Vagina (tissue), 2 donors: ENCODE measurements around the gene DNAH1. TPM values are rescaled to one million over a fixed set of nuclear protein-coding genes. Genes with fewer than 3 reads are reported as not detected.

Experiments used
- DNase-seq, 2 donors: peaks; one replicate each; pipeline ENCODE4 v3.0.0-alpha.2; 2017; ENCODE audit errors: extremely low spot score in 2 of 2
- H3K27ac ChIP-seq: fragments of 200-600 bp; sonication (generic); one replicate; pipeline ENCODE4 v1.5.1; 2019
- H3K27me3 ChIP-seq: fragments of 200-600 bp; sonication (generic); one replicate; pipeline ENCODE4 v1.5.1; 2019
- H3K36me3 ChIP-seq, 2 donors: fragments of 200-600 bp; sonication (generic); one replicate each; pipeline ENCODE4 v1.5.1; 2017 to 2019
- H3K4me1 ChIP-seq: fragments of 200-600 bp; sonication (generic); one replicate; pipeline ENCODE4 v1.5.1; 2019
- H3K4me3 ChIP-seq, 2 donors: fragments of 200-600 bp; sonication (generic); 1 replicate in 1 of 2; 2 replicates in 1 of 2; pipeline ENCODE4 v1.5.1; 2016 to 2019
- H3K9me3 ChIP-seq: fragments of 200-600 bp; sonication (generic); one replicate; pipeline ENCODE4 v1.5.1; 2019
- POLR2A ChIP-seq, 2 donors: fragments of 450-650 bp; IDR thresholded peaks; one replicate each; pipeline ENCODE4 v1.6.1; 2017; ENCODE audit warnings: antibody characterized with exemption in 2 of 2, mild to moderate bottlenecking in 2 of 2, moderate library complexity in 2 of 2
- POLR2AphosphoS5 ChIP-seq, 2 donors: sonication (generic); formaldehyde crosslinking; IDR thresholded peaks; one replicate each; pipeline ENCODE4 v1.9.0; 2017; ENCODE audit warnings: antibody characterized with exemption in 2 of 2, mild to moderate bottlenecking in 2 of 2, low read depth in 1 of 2; ENCODE audit not compliant: insufficient read depth in 1 of 2
- intact Hi-C: fragments of 100-400 bp; cut with DNase I; formaldehyde crosslinking; loops from one replicate; pipeline ENCODE4 v1.15.1; 2023
- microRNA counts, 2 donors: library from miRNA; unstranded; fragments of <30 nt; microRNA quantifications; one replicate each; lab custom pipeline; 2016 to 2017
- microRNA-seq: library from miRNA; unstranded; fragments of <30 nt; microRNA quantifications from one replicate; pipeline ENCODE4, GENCODE V29; 2017; ENCODE audit warnings: borderline number of aligned reads, borderline replicate concordance
- small RNA-seq: library from RNA; depleted of rRNA; stranded (forward); fragments of <200 nt; gene quantifications from one replicate; pipeline ENCODE3, GENCODE V24; 2016
- total RNA-seq: library from RNA; depleted of rRNA; stranded (reverse); fragments of >200 nt; gene quantifications from one replicate; pipeline ENCODE4 v1.2.3, GENCODE V29; 2016
- TF ChIP-seq, protein P1 (sequence below), 3 experiments: fragments of 450-650 bp in 2 of 3; fragments of 200-600 bp in 1 of 3; sonication (generic) in 1 of 3; IDR thresholded peaks; one replicate each; pipeline ENCODE4 v1.5.1; 2017 to 2019; ENCODE audit warnings: antibody characterized with exemption in 3 of 3, mild to moderate bottlenecking in 2 of 3, moderate library complexity in 2 of 3

The DNAH1 gene
- total RNA-seq, 1 donor from 2014 or later = 12.3 TPM

DNA sequence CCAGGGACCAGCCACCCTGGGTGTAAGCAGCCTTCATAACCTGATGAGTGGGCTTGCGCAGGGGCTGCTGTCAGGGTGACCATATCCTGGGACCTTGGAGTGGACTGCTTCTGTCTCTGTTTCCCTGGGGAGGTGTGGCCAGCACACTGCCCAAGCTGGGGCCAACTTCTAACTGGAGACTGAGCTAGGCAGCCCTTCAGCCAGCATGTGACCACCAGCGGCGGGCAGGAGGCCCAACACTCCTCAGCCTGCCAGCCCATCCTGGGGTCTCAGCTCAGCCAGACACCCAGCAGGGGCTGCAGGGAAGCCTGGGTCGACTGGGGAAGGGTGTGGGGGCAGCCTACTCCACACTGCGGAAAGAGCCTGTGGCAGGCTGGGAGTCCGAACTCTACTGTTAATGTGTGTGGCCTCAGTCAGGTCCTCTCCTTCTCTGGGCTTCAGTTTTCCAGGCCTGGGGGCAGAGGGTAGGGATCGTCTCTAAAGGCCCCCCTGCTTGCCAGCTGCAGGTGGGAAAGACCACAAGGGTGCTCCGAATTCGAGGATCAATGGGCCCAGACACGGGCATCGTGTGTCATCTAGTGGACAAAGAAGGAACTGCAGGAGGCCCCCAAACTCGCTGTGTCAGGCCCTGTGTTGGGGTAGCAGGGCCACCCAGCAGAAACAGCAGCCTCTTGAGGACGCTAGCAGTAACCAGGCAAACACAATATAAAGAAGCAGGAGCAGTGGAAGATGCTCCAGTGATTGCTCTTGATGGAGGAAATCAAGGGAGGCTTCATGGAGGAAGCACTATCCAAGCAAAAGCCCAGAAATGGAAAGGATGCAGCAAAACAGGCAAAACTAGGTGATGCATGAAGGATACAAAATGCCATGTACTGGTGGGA is 130.8 kb downstream of the DNAH1 start:
- Histone ChIP-seq H3K9me3 (no peaks in the 10 kb centered on the region), H3K27ac (no peak overlapping the region), H3K36me3 (no peaks in the 10 kb centered on the region), H3K27me3 (no peaks in the 10 kb centered on the region), H3K4me3 (no peak overlapping the region), H3K4me1 (no peaks in the 10 kb centered on the region)
- intact Hi-C loops = no loop called here
- DNase-seq = no peak
- TF ChIP-seq, protein P1, sequence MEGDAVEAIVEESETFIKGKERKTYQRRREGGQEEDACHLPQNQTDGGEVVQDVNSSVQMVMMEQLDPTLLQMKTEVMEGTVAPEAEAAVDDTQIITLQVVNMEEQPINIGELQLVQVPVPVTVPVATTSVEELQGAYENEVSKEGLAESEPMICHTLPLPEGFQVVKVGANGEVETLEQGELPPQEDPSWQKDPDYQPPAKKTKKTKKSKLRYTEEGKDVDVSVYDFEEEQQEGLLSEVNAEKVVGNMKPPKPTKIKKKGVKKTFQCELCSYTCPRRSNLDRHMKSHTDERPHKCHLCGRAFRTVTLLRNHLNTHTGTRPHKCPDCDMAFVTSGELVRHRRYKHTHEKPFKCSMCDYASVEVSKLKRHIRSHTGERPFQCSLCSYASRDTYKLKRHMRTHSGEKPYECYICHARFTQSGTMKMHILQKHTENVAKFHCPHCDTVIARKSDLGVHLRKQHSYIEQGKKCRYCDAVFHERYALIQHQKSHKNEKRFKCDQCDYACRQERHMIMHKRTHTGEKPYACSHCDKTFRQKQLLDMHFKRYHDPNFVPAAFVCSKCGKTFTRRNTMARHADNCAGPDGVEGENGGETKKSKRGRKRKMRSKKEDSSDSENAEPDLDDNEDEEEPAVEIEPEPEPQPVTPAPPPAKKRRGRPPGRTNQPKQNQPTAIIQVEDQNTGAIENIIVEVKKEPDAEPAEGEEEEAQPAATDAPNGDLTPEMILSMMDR (IDR thresholded peaks at IDR 0.05) = peak; percentile 97 to 100 (median 99)
- TF ChIP-seq POLR2AphosphoS5 (IDR thresholded peaks at IDR 0.05; ENCODE audit: insufficient read depth in 1 of 2, low read depth in 1 of 2) = no peak
- TF ChIP-seq POLR2A (IDR thresholded peaks at IDR 0.05) = no peak

DNA sequence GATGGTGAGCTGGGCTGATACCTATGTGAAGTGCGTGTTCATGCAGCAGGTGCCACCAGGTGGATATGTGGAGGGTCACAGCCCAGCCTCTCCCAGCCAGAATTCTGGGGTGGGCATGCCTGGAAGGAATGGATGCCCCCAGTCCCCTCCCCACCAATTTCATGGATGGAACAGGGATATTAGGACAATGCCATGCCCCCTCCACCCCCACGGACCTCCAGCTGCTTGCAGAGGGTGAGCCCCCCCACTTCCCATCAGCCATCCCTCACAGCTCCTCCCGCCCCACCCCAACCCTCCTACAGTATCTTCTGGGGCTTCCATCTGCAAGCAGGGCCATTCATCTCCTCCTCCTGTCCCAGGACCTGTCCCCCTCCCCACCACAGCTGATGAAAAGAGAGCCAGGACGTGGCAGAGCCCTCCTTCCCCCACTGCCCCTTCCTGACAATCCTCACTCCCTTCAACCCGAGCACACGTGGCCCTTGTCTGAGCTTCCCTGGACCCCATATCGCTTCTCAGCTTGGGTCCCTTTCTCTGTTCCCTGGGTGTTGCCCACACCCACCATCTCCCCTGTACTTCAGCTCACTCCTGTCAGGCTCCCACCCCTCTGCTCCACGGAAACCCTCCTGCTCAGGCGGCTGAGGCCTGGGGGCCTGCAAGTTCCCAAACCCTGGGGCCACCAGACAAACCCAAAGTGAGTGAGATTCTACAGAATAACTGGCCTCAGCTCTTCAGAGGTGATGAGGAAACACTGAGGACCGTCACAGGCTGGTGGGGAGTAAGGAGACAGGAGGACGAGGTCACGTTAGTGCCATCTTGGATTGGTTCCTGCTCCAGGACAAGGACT is 131.6 kb downstream of the DNAH1 start:
- Histone ChIP-seq H3K36me3 (no peaks in the 10 kb centered on the region), H3K9me3 (no peaks in the 10 kb centered on the region), H3K27me3 (no peaks in the 10 kb centered on the region), H3K27ac (no peak overlapping the region), H3K4me3 (no peak overlapping the region), H3K4me1 (no peaks in the 10 kb centered on the region)
- intact Hi-C loops = no loop called here
- DNase-seq = no peak
- TF ChIP-seq POLR2AphosphoS5 (IDR thresholded peaks at IDR 0.05; ENCODE audit: insufficient read depth in 1 of 2, low read depth in 1 of 2) (no peak), POLR2A (IDR thresholded peaks at IDR 0.05) (no peak)
- TF ChIP-seq, protein P1 (IDR thresholded peaks at IDR 0.05) = no peak

MicroRNAs encoded within 50 kb of the gene (microRNA counts, 767-probe panel; counts per million panel counts)
- 9,086 to 9,537 counts per million in 2 donors for microRNA hsa-let-7g-5p (lab: Ali Mortazavi, UCI)

Small RNA genes within 50 kb of the gene (microRNA-seq; reads per million reads assigned to microRNA genes)
- gene MIR135A1 (not detected), gene MIRLET7G (144,192 reads per million, percentile 100 among the genes with 10 or more reads in this experiment)

Small RNA genes within 50 kb of the gene (small RNA-seq; reads per million reads assigned to genes)
- gene MIR135A1 = not detected
- gene MIRLET7G = 520 reads per million, percentile 98 among the genes with 10 or more reads in this experiment

Other genes with a start within 250 kb of the DNAH1 start
- 0.74 TPM for gene POC1A, start 161.9 kb upstream of the DNAH1 start, total RNA-seq
- gene ALAS1, start 118.2 kb upstream of the DNAH1 start, total RNA-seq = 41.5 TPM
- not detected for gene TLR9, start 90.7 kb upstream of the DNAH1 start, total RNA-seq
- 93.8 TPM for gene TWF2, start 77.2 kb upstream of the DNAH1 start, total RNA-seq
- 25.0 TPM for gene PPM1M, start 70.6 kb upstream of the DNAH1 start, total RNA-seq
- 44.4 TPM for gene WDR82, start 37.7 kb upstream of the DNAH1 start, total RNA-seq
- gene GLYCTK, start 28.5 kb upstream of the DNAH1 start, total RNA-seq = 10.3 TPM
- gene BAP1, start 93.7 kb downstream of the DNAH1 start, total RNA-seq = 68.0 TPM
- gene PHF7, start 94.3 kb downstream of the DNAH1 start, total RNA-seq = 13.5 TPM
- gene SEMA3G, start 128.8 kb downstream of the DNAH1 start, total RNA-seq = 8.3 TPM
- 1.7 TPM for gene TNNC1, start 137.7 kb downstream of the DNAH1 start, total RNA-seq
- 103 TPM for gene NISCH, start 139.3 kb downstream of the DNAH1 start, total RNA-seq
- 124 TPM for gene STAB1, start 179.0 kb downstream of the DNAH1 start, total RNA-seq
- gene NT5DC2, start 217.5 kb downstream of the DNAH1 start, total RNA-seq = 63.3 TPM
- 1.2 TPM for gene UQCC5, start 220.3 kb downstream of the DNAH1 start, total RNA-seq